HL-60 (cell line): ENCODE results near the gene SGIP1.

ENCODE experiments used
- DNase-seq, 2 experiments: peaks; one replicate each; pipeline ENCODE4 v3.0.0-alpha.2; 2010 to 2020; ENCODE audit warnings: low read depth in 1 of 2, low spot score in 1 of 2
- H3K27ac ChIP-seq: fragments of 250-450 bp; sonication (Bioruptor Pico); replicated peaks from 2 replicates; pipeline ENCODE4 v1.5.1; 2020; ENCODE audit warnings: mild to moderate bottlenecking, moderate library complexity
- H3K27me3 ChIP-seq: fragments of 250-450 bp; sonication (Bioruptor Pico); 2 replicates; pipeline ENCODE4 v1.5.1; 2021; ENCODE audit warnings: mild to moderate bottlenecking, moderate library complexity; ENCODE audit not compliant: insufficient read depth, poor library complexity, severe bottlenecking
- H3K4me3 ChIP-seq: replicated peaks from 2 replicates; pipeline ENCODE4 v1.5.1; 2011; ENCODE audit warnings: mild to moderate bottlenecking, control low read depth, low read length; ENCODE audit not compliant: insufficient read depth
- CTCF ChIP-seq: IDR thresholded peaks from one replicate; pipeline ENCODE4 v1.5.1; 2011; ENCODE audit warnings: low read length, control low read depth, inconsistent platforms; ENCODE audit not compliant: insufficient read depth
- GABPA ChIP-seq: IDR thresholded peaks from 2 replicates; pipeline ENCODE4 v1.6.1; 2012; ENCODE audit warnings: low read depth
- POLR2AphosphoS5 ChIP-seq: IDR thresholded peaks from 2 replicates; pipeline ENCODE4 v1.6.1; 2012; ENCODE audit warnings: low read depth
- REST ChIP-seq: IDR thresholded peaks from 2 replicates; pipeline ENCODE4 v1.6.1; 2012; ENCODE audit warnings: low read depth; ENCODE audit not compliant: insufficient replicate concordance
- SPI1 ChIP-seq: IDR thresholded peaks from 2 replicates; pipeline ENCODE4 v1.6.1; 2012; ENCODE audit warnings: low read depth, mild to moderate bottlenecking, borderline replicate concordance

SGIP1 gene

GRCh38 chr1:66532798-66533783 lies 862 bp upstream of the SGIP1 start:
- H3K4me3 ChIP-seq = no peak overlapping the region
- peaks cover 47% of the 10 kb centered on the region for H3K27me3 ChIP-seq
- H3K27ac ChIP-seq = no peak overlapping the region
- no peak for TF ChIP-seq REST
- no peak for TF ChIP-seq GABPA
- no peak for TF ChIP-seq SPI1
- TF ChIP-seq CTCF = no peak
- no peak for TF ChIP-seq POLR2AphosphoS5
- no peak for DNase-seq

GRCh38 chr1:66535061-66535460 lies 1.1 kb downstream of the SGIP1 start:
- no peak for DNase-seq
- TF ChIP-seq REST (no peak), SPI1 (no peak), CTCF (no peak), POLR2AphosphoS5 (no peak), GABPA (no peak)
- H3K27ac ChIP-seq = no peak overlapping the region
- H3K4me3 ChIP-seq = no peak overlapping the region
- H3K27me3 ChIP-seq = peaks cover 50% of the 10 kb centered on the region

GRCh38 chr1:66535853-66536252 lies 1.9 kb downstream of the SGIP1 start:
- no peak for DNase-seq
- TF ChIP-seq SPI1 = no peak
- no peak for TF ChIP-seq CTCF
- TF ChIP-seq POLR2AphosphoS5 = no peak
- TF ChIP-seq GABPA = no peak
- TF ChIP-seq REST = no peak
- Histone ChIP-seq H3K27ac (no peak overlapping the region), H3K4me3 (no peak overlapping the region), H3K27me3 (peaks cover 50% of the 10 kb centered on the region)
